Aorta (tissue), 5 donors: ENCODE data around the gene KLHDC1. TPM values are rescaled to one million over a fixed set of nuclear protein-coding genes. Genes with fewer than 3 reads are reported as not detected.
"Not testable (repeated sequence)": the region's sequence is repeated elsewhere in the genome, so short reads cannot be mapped to it uniquely, and the experiment has no call there.

ENCODE experiments used
- ATAC-seq: fragments of 200-7000 bp; cut with Tn5 transposase; one replicate; pipeline ENCODE4 v1.9.1; 2022; ENCODE audit warnings: moderate library complexity; ENCODE audit not compliant: low FRiP score
- DNase-seq, 2 donors: peaks; one replicate each; pipeline ENCODE4 v3.0.0-alpha.2; 2020
- H3K27ac ChIP-seq, 2 donors: one replicate each; pipeline ENCODE4 v1.5.1; 2013; ENCODE audit warnings: low read length in 2 of 2, mild to moderate bottlenecking in 2 of 2, moderate library complexity in 2 of 2, control low read depth in 1 of 2, inconsistent platforms in 1 of 2, low read depth in 1 of 2
- H3K27me3 ChIP-seq, 2 donors: one replicate each; pipeline ENCODE4 v1.6.1; 2013; ENCODE audit warnings: control low read depth in 1 of 2, low read length in 1 of 2, mild to moderate bottlenecking in 1 of 2, moderate library complexity in 1 of 2; ENCODE audit not compliant: insufficient read depth in 2 of 2, control insufficient read depth in 1 of 2
- H3K36me3 ChIP-seq, 2 donors: one replicate each; pipeline ENCODE4 v1.6.1; 2013; ENCODE audit warnings: control low read depth in 1 of 2, low read length in 1 of 2, mild to moderate bottlenecking in 1 of 2; ENCODE audit not compliant: insufficient read depth in 2 of 2, control insufficient read depth in 1 of 2
- H3K4me1 ChIP-seq, 2 donors: one replicate each; pipeline ENCODE4 v1.6.1; 2013; ENCODE audit warnings: low read length in 2 of 2, control low read depth in 1 of 2, mild to moderate bottlenecking in 1 of 2, moderate library complexity in 1 of 2; ENCODE audit not compliant: insufficient read depth in 2 of 2, control insufficient read depth in 1 of 2
- H3K4me3 ChIP-seq, 2 donors: one replicate each; pipeline ENCODE4 v1.5.1; 2013; ENCODE audit warnings: low read length in 2 of 2, control low read depth in 1 of 2, mild to moderate bottlenecking in 1 of 2
- H3K9me3 ChIP-seq: one replicate; pipeline ENCODE4 v1.6.1; 2013; ENCODE audit warnings: mild to moderate bottlenecking, low read length; ENCODE audit not compliant: control insufficient read depth
- WGBS, 2 donors: extraction: QIAGEN DNeasy Blood & Tissue Kit; methylation state at CpG; one replicate each; pipeline ENCODE4 v1.1.7; 2013; 5-methylcytosine and 5-hydroxymethylcytosine counted together
- intact Hi-C, 2 donors: fragments of 100-400 bp; cut with DNase I; formaldehyde crosslinking; loops; one replicate each; pipeline versions ENCODE4 v1.14.2 to v1.15.0; 2022
- polyA plus RNA-seq, 2 donors: library from polyadenylated mRNA; stranded (reverse); fragments of 200-250 nt; gene quantifications; one replicate each; pipeline ENCODE4 v1.2.3, GENCODE V29; 2013
- total RNA-seq, 2 donors: library from RNA; stranded (reverse); fragmentation: NEBNext Ultra II Directional; extraction: Animal tissue kit (Norgen Biotek cat#: 25700); gene quantifications; one replicate each; pipeline ENCODE4 v1.2.1, GENCODE V29; 2021
- donor health status: healthy with polysubstance abuse.
- donor health status: Bipolar disorder and iron deficiency.
- donor health status: DM: no; HTN: no; CAD: no.
- donor health status: DM: no; HTN: no; CAD: no.
- donor health status: DM: yes; HTN: yes; CAD: no.

The KLHDC1 gene
- total and polyA plus RNA-seq, 4 donors: 1.4 to 19.4 (median 8.2) TPM

DNA sequence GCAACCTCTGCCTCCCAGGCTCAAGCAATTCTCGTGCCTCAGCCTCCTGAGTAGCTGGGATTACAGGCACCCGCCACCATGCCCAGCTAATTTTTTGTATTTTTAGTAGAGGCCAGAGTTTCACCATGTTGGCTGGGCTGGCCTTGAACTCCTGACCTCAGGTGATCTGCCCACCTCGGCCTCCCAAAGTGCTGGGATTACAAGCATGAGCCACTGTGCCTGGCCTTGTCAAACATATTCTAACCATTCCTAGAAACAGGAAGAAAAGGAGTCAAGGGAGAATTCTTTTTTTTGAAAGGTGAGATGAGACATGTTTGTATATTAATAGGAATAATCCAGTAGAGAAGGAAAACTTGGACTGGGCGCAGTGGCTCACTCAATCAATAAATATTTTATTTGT is 11.6 kb downstream of the KLHDC1 start:
- H3K4me3 ChIP-seq, ATAC-seq, H3K4me1 ChIP-seq, intact Hi-C loops, H3K9me3 ChIP-seq, DNase-seq, H3K27ac ChIP-seq, H3K27me3 ChIP-seq, H3K36me3 ChIP-seq: not testable (repeated sequence)
- 94 to 96% methylated on average over 4 of the region's 4 CpGs for WGBS, 2 donors

DNA sequence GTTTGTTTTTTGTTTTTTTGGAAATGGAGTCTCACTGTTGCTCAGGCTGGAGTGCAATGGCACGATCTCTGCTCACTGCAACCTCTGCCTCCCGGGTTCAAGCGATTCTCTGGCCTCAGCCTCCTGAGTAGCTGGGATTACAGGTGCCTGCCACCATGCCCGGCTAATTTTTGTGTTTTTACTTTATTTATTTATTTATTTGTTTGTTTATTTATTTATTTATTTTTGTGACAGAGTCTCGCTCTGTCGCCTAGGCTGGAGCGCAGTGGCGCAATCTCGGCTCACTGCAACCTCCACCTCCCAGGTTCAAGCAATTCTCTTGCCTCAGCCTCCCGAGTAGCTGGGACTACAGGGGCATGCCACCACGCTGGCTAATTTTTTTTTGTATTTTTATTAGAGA is 18.1 kb downstream of the KLHDC1 start:
- H3K36me3 ChIP-seq, DNase-seq, H3K27me3 ChIP-seq, intact Hi-C loops, H3K27ac ChIP-seq, H3K9me3 ChIP-seq, H3K4me1 ChIP-seq, ATAC-seq, H3K4me3 ChIP-seq: not testable (repeated sequence)
- WGBS, 2 donors: 95 to 96% methylated on average over 11 of the region's 11 CpGs

- intact Hi-C loops: no loop called here
- H3K4me1 ChIP-seq: no peaks in the 10 kb centered on the region
- DNase-seq: no peak
- no peaks in the 10 kb centered on the region for H3K27me3 ChIP-seq
- no peak overlapping the region for H3K4me3 ChIP-seq
- no peak overlapping the region for H3K27ac ChIP-seq
- no peaks in the 10 kb centered on the region for H3K9me3 ChIP-seq
- ATAC-seq: no peak
- H3K36me3 ChIP-seq: peaks cover 0 to 2% of the 10 kb centered on the region in 2 donors
Observed at GRCh38 chr14:49720744-49721143, 27.8 kb downstream of the KLHDC1 start.

GRCh38 chr14:49721733-49722435 is 29.0 kb downstream of the KLHDC1 start:
- H3K27ac ChIP-seq, H3K27me3 ChIP-seq, intact Hi-C loops, DNase-seq, H3K4me3 ChIP-seq, H3K9me3 ChIP-seq, H3K4me1 ChIP-seq, H3K36me3 ChIP-seq, ATAC-seq: not testable (repeated sequence)
- WGBS, 2 donors: 84 to 87% methylated on average over 9 of the region's 9 CpGs

DNA sequence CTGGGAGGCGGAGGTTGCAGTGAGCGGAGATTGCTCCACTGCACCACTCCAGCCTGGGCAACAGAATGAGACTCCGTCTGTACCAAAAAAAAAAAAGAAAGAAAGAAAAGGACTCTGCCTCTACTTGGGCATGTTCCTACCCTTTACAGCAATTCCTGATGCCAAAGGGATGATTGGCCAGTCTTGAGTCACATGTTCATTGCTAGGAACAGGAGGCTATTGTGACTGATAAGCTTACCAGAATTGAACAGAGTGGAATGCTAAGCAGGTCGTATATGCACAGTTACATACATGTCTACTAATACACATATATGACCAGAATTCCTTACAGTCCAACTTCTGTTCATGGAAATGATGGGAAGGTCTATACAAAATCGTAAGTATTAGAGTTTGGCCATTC is 34.3 kb downstream of the KLHDC1 start:
- Histone ChIP-seq H3K36me3 (peaks cover 0 to 5% of the 10 kb centered on the region in 2 donors), H3K27me3 (no peaks in the 10 kb centered on the region), H3K4me3 (no peak overlapping the region), H3K9me3 (no peaks in the 10 kb centered on the region), H3K27ac (no peak overlapping the region), H3K4me1 (no peaks in the 10 kb centered on the region)
- intact Hi-C loops: no loop called here
- DNase-seq (no peak), ATAC-seq (no peak)
- 88 to 89% methylated on average over 5 of the region's 5 CpGs for WGBS, 2 donors

DNA sequence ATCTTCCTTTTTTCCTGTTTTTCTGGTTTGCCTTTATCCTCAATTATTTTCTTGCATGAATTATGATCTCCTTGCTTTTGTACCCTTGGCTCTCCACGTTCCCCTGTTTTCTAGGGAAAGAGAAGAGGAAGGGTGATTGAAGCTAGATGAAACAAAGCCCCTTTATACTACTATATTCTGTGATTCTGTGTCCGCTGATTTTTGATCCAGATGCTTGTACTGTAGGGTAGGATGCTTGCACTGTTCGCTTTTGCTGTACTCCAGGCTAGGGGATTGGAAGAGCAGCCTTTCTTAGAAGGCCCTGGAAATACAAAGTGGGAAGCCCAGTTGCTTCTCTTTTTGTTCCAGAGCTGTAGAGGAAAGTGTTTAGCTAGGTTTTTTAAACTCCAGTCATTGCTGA is 40.0 kb downstream of the KLHDC1 start:
- Histone ChIP-seq H3K36me3 (peaks cover 0 to 2% of the 10 kb centered on the region in 2 donors), H3K27me3 (no peaks in the 10 kb centered on the region), H3K27ac (no peak overlapping the region), H3K4me1 (no peaks in the 10 kb centered on the region), H3K4me3 (no peak overlapping the region), H3K9me3 (no peaks in the 10 kb centered on the region)
- ATAC-seq (no peak), DNase-seq (no peak)
- intact Hi-C loops: no loop called here
- WGBS, 2 donors: 88 to 94% methylated on average over 3 of the region's 3 CpGs

DNA sequence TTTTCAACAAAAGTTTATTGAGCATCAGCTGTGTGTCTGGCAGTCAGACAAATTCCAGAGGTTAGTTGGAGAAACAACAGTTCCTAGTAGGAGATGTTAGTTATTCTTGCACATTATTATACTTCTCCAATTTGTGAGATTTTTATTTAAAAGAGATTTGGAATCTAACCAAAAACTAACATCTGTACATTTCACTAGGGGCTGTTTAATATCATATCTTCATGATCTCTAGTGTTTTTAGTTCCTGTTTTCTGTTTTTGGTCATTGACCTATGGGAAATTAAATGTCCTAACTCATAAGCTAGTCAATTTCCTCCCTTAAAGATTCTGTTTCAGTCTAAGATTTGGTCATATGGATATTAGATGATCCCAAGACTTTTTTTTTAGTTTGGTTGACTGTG is 40.9 kb downstream of the KLHDC1 start:
- no peaks in the 10 kb centered on the region for H3K4me1 ChIP-seq
- no peak overlapping the region for H3K27ac ChIP-seq
- DNase-seq (no peak), ATAC-seq (no peak)
- peaks cover 0 to 3% of the 10 kb centered on the region in 2 donors for H3K36me3 ChIP-seq
- H3K4me3 ChIP-seq: no peak overlapping the region
- no peaks in the 10 kb centered on the region for H3K9me3 ChIP-seq
- intact Hi-C loops: no loop called here
- no peaks in the 10 kb centered on the region for H3K27me3 ChIP-seq

DNA sequence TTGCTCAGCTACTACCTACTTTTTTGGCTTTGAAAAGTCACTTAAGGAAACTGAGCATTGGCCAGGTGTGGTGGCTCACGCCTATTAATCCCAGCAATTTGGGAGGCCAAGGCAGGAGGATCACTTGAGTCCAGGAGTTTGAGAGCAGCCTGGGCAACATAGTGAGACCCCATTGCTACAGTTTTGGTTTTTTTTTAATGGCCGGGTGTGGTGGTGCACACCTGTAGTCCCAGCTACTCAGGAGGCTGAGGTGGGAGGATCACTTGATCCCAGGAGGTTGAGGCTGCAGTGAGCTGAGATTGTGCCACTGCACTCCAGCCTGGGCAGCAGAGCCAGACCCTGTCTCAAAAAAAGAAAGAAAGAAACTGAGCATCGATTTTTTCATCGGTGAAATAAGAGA is 42.7 kb downstream of the KLHDC1 start:
- H3K9me3 ChIP-seq, ATAC-seq, DNase-seq, H3K36me3 ChIP-seq, intact Hi-C loops, H3K27me3 ChIP-seq, H3K4me3 ChIP-seq, H3K27ac ChIP-seq, H3K4me1 ChIP-seq: not testable (repeated sequence)
- 88 to 97% methylated on average over 4 of the region's 4 CpGs for WGBS, 2 donors

- 79 to 86% methylated on average over 1 of the region's 1 CpG for WGBS, 2 donors
- H3K9me3 ChIP-seq: no peaks in the 10 kb centered on the region
- H3K4me1 ChIP-seq: peaks cover 0 to 1% of the 10 kb centered on the region in 2 donors
- H3K27ac ChIP-seq: no peak overlapping the region
- H3K27me3 ChIP-seq: no peaks in the 10 kb centered on the region
- no peak for DNase-seq
- ATAC-seq: no peak
- H3K4me3 ChIP-seq: no peak overlapping the region
- peaks cover 0 to 7% of the 10 kb centered on the region in 2 donors for H3K36me3 ChIP-seq
- intact Hi-C loops: no loop called here
Observed at GRCh38 chr14:49745191-49745590, 52.3 kb downstream of the KLHDC1 start.
